HL-60 (cell line): Measurements from ENCODE around the gene SPOP.

Experiments used
- DNase-seq, 2 experiments: peaks; one replicate each; pipeline ENCODE4 v3.0.0-alpha.2; 2010 to 2020; ENCODE audit warnings: low read depth in 1 of 2, low spot score in 1 of 2
- H3K27ac ChIP-seq: fragments of 250-450 bp; sonication (Bioruptor Pico); replicated peaks from 2 replicates; pipeline ENCODE4 v1.5.1; 2020; ENCODE audit warnings: mild to moderate bottlenecking, moderate library complexity
- H3K27me3 ChIP-seq: fragments of 250-450 bp; sonication (Bioruptor Pico); 2 replicates; pipeline ENCODE4 v1.5.1; 2021; ENCODE audit warnings: mild to moderate bottlenecking, moderate library complexity; ENCODE audit not compliant: insufficient read depth, poor library complexity, severe bottlenecking
- H3K4me3 ChIP-seq: replicated peaks from 2 replicates; pipeline ENCODE4 v1.5.1; 2011; ENCODE audit warnings: mild to moderate bottlenecking, control low read depth, low read length; ENCODE audit not compliant: insufficient read depth
- GABPA ChIP-seq: IDR thresholded peaks from 2 replicates; pipeline ENCODE4 v1.6.1; 2012; ENCODE audit warnings: low read depth
- POLR2AphosphoS5 ChIP-seq: IDR thresholded peaks from 2 replicates; pipeline ENCODE4 v1.6.1; 2012; ENCODE audit warnings: low read depth
- SPI1 ChIP-seq: IDR thresholded peaks from 2 replicates; pipeline ENCODE4 v1.6.1; 2012; ENCODE audit warnings: low read depth, mild to moderate bottlenecking, borderline replicate concordance
- TF ChIP-seq, protein P1 (sequence below): IDR thresholded peaks from 2 replicates; pipeline ENCODE4 v1.6.1; 2012; ENCODE audit warnings: low read depth; ENCODE audit not compliant: insufficient replicate concordance
- TF ChIP-seq, protein P2 (sequence below): IDR thresholded peaks from one replicate; pipeline ENCODE4 v1.5.1; 2011; ENCODE audit warnings: low read length, control low read depth, inconsistent platforms; ENCODE audit not compliant: insufficient read depth

Gene SPOP

DNA sequence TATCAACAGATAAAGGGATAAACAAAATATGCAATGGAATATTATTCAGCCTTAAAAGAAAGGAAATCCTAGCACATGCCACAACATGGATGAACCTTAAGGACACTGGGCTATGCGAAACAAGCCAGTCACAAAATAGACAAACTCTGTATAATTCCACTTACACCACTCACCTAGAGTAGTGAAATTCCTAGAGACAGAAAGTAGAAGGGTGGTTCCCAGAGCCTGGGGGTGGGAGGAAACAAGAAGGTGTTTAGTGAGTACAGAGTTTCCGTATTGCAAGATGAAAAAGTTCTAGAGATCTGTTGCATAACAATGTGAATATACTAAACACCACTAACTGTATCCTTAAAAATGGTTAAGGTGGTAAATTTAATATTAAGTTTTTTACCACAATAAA, 10.0 kb downstream of the SPOP start:
- no peak overlapping the region for H3K27ac ChIP-seq
- TF ChIP-seq POLR2AphosphoS5 (no peak), SPI1 (no peak), GABPA (no peak)
- TF ChIP-seq, protein P1, sequence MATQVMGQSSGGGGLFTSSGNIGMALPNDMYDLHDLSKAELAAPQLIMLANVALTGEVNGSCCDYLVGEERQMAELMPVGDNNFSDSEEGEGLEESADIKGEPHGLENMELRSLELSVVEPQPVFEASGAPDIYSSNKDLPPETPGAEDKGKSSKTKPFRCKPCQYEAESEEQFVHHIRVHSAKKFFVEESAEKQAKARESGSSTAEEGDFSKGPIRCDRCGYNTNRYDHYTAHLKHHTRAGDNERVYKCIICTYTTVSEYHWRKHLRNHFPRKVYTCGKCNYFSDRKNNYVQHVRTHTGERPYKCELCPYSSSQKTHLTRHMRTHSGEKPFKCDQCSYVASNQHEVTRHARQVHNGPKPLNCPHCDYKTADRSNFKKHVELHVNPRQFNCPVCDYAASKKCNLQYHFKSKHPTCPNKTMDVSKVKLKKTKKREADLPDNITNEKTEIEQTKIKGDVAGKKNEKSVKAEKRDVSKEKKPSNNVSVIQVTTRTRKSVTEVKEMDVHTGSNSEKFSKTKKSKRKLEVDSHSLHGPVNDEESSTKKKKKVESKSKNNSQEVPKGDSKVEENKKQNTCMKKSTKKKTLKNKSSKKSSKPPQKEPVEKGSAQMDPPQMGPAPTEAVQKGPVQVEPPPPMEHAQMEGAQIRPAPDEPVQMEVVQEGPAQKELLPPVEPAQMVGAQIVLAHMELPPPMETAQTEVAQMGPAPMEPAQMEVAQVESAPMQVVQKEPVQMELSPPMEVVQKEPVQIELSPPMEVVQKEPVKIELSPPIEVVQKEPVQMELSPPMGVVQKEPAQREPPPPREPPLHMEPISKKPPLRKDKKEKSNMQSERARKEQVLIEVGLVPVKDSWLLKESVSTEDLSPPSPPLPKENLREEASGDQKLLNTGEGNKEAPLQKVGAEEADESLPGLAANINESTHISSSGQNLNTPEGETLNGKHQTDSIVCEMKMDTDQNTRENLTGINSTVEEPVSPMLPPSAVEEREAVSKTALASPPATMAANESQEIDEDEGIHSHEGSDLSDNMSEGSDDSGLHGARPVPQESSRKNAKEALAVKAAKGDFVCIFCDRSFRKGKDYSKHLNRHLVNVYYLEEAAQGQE = no peak
- TF ChIP-seq, protein P2, sequence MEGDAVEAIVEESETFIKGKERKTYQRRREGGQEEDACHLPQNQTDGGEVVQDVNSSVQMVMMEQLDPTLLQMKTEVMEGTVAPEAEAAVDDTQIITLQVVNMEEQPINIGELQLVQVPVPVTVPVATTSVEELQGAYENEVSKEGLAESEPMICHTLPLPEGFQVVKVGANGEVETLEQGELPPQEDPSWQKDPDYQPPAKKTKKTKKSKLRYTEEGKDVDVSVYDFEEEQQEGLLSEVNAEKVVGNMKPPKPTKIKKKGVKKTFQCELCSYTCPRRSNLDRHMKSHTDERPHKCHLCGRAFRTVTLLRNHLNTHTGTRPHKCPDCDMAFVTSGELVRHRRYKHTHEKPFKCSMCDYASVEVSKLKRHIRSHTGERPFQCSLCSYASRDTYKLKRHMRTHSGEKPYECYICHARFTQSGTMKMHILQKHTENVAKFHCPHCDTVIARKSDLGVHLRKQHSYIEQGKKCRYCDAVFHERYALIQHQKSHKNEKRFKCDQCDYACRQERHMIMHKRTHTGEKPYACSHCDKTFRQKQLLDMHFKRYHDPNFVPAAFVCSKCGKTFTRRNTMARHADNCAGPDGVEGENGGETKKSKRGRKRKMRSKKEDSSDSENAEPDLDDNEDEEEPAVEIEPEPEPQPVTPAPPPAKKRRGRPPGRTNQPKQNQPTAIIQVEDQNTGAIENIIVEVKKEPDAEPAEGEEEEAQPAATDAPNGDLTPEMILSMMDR = no peak
- no peak overlapping the region for H3K4me3 ChIP-seq
- H3K27me3 ChIP-seq = no peaks in the 10 kb centered on the region
- DNase-seq = no peak

- DNase-seq = no peak
- Histone ChIP-seq H3K27me3 (no peaks in the 10 kb centered on the region), H3K4me3 (no peak overlapping the region), H3K27ac (no peak overlapping the region)
- TF ChIP-seq, protein P1 = no peak
- no peak for TF ChIP-seq SPI1
- TF ChIP-seq GABPA = no peak
- TF ChIP-seq POLR2AphosphoS5 = no peak
- TF ChIP-seq, protein P2 = no peak
These were observed 13.1 kb downstream of the SPOP start for GRCh38 chr17:49664706-49665211.

- Histone ChIP-seq H3K27me3 (no peaks in the 10 kb centered on the region), H3K27ac (no peak overlapping the region), H3K4me3 (no peak overlapping the region)
- DNase-seq = no peak
- TF ChIP-seq, protein P1 = no peak
- TF ChIP-seq GABPA (no peak), POLR2AphosphoS5 (no peak), SPI1 (no peak)
- TF ChIP-seq, protein P2 = no peak
These were observed 18.1 kb downstream of the SPOP start for GRCh38 chr17:49659661-49660382.
